ENCODE results near the gene PLA2G2A. TPM values are rescaled to one million over a fixed set of nuclear protein-coding genes. Genes with fewer than 3 reads are reported as not detected.
"Not testable (repeated sequence)": the region's sequence is repeated elsewhere in the genome, so short reads cannot be mapped to it uniquely, and the experiment has no call there.

PLA2G2A gene, protein sequence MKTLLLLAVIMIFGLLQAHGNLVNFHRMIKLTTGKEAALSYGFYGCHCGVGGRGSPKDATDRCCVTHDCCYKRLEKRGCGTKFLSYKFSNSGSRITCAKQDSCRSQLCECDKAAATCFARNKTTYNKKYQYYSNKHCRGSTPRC
- total RNA-seq = 1,000 to 10,000 TPM in 1 of 2 donors, 100 to 1,000 TPM in 1; 310 to 2,023 TPM
- long read RNA-seq, donor 1, transcript PLA2G2A-202 (5 exons, 974 nt) = major isoform, 131 of 185 reads
- long read RNA-seq, donor 1, partial matches to known transcripts = 43 of 185 reads
- long read RNA-seq, donor 1, other reads (novel, unspliced or antisense) = 8 of 185 reads
- long read RNA-seq, donor 2, transcript PLA2G2A-202 (5 exons, 974 nt) = major isoform, 18 of 32 reads
- long read RNA-seq, donor 2, partial matches to known transcripts = 11 of 32 reads
- long read RNA-seq, donor 2, other reads (novel, unspliced or antisense) = 2 of 32 reads

DNA sequence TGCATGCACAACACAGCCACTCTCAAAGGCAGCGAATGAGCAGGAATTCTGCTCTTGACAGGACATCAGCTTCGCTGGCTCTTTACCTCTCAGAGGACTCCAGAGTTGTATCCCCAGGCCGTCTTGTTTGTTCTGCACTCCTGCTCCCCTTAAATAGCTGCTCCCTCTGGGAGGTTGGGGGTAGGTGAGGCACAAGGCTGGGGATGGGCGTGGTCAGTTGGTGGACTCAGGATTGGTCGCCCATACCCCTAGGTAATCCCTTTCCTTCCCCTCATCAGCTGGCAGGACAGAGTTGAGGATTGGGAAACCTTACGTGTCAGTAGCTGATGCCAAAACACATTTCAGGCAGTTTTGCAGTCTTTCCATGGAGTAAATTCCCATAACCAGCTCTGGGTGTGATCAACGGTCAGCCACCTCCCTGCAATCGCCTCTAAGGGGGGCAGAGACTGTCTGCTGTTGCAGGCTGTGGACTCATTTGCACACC is at the start of gene PLA2G2A:
Gene PLA2G2A, minus strand, starts transcription at position 125 of the 484 bp plus-strand sequence. CDS start 845 bp downstream, outside the sequence.
- intact Hi-C loops (cut with DNase I) = loop anchor here in 1 of 2 donors (5.0 kb wide), 1 partner anchor 173 kb away; no protein-coding TSS in a partner anchor
- peak; percentile 88 for DNase-seq (ENCODE audit: low spot score)

DNA sequence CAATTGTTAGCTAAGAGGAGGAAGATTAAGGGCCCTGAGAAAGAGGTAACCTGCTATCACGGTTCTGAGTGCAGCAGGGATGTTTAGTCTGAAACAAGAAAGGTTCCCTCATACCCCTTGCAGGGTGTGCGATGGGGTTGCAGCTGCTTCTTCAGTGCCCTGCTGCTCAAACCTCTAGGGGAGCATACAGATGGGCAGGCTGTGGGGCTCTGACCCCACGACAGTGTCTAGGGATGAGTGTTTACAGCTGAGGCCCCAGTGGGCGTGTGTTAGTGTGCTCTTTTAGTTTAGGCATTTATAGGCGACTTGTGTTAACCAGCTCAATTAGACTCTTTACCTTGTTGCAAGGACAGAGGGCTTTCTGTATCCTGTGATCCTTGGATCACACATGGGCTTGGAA is 49.3 kb upstream of the PLA2G2A start:
- no peak for DNase-seq (ENCODE audit: low spot score)
- intact Hi-C loops (cut with DNase I) = no loop called here

DNA sequence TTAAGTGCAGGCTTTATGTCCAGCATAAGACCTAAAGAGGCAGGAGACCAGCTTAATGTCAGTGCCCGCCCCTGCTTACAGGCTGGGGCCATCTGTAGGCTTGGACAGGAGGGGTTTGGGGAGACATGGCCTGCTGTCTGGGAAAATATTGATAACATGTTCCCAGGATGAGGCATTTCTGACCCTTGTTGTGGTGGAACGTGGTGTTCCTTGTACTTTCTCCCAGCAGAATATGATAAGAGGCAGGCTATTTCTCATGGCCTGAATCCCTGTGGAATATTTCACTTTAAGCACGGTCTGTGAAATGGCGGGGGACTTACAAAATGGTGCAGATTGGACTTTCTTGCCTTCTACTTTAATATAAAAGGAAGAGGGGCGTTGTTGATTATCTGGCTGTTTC is 48.7 kb upstream of the PLA2G2A start:
- intact Hi-C loops (cut with DNase I) = no loop called here
- DNase-seq (ENCODE audit: low spot score) = no peak

DNA sequence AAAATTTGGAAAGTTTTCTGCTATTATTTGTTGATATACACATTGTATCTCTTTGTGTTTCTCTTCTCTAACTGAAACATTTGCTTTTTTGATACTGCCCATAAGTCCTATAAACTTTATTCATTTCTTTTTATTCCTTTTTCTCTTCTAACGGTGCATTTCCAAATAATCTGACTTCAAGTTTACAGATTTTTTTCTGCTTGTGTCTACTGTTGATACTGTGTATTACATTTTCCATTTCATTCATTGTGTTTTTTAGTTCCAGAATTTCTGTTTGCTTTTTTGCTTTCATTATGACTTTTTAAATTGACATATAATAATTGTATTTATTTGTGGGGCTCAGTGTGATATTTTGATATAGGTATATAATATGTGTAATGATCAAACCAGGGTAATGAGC is 38.3 kb upstream of the PLA2G2A start:
- intact Hi-C loops (cut with DNase I) = no loop called here
- DNase-seq (ENCODE audit: low spot score) = no peak

DNA sequence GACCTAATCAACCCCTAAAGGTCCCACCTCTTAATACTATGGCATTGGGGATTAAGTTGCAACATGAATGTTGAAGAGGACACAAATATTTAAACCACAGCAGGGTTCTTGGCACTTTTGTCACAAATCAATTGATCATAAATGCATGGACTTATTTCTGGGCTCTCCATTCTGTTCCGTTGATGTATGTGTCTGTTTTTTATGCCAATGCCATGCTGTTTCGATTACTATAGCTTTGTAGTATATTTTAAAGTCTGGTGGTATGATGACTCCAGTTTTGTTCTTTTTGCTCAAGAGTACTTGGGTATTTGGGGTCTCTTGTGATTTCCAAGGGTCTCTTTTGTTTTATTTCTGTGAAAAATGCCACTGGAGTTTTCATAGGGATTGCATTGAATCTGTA is 34.7 kb upstream of the PLA2G2A start:
- intact Hi-C loops (cut with DNase I) = no loop called here

DNA sequence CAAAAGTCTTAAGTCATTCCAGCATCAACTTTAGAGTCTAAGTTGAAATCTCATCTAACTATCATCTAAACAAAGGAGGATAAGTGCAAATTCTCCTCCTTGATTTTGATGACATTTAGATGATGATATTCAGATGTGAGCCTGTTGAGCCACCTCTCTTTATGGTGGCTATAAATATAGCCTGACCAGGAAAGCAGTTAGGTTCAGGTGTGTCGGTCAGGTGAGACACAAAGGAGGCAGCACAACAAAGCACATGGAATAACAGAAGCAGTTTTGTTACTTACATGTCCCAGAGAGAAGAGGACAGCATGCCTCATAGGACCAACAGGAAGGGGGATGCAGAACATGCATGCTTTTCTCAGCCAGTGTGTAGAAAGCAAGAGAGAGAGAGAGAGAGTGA is 30.6 kb upstream of the PLA2G2A start:
- intact Hi-C loops (cut with DNase I) = no loop called here
- no peak for DNase-seq (ENCODE audit: low spot score)

More for the DNA sequence above, 34.7 kb upstream of the PLA2G2A start:
- DNase-seq (ENCODE audit: low spot score) = no peak

DNA sequence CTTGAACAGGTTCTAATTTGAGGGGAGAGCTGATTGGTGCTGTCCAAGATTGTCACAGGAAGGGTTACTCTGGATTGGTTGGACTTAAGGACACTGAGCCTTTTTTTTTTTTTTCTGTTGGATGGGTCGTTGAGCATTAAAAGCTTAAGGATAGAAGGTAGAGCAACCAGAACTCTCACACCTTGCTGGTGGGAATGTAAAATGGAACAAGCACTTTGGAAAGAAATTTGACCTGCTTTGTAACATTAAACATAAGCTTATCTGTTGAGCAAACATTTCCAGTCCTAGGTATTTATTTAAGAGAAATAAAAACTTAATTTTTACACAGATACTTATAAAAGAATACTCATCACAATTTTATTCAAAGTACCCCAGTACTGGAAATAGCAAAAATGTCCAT is 29.8 kb upstream of the PLA2G2A start:
- no peak for DNase-seq (ENCODE audit: low spot score)
- intact Hi-C loops (cut with DNase I) = no loop called here

DNA sequence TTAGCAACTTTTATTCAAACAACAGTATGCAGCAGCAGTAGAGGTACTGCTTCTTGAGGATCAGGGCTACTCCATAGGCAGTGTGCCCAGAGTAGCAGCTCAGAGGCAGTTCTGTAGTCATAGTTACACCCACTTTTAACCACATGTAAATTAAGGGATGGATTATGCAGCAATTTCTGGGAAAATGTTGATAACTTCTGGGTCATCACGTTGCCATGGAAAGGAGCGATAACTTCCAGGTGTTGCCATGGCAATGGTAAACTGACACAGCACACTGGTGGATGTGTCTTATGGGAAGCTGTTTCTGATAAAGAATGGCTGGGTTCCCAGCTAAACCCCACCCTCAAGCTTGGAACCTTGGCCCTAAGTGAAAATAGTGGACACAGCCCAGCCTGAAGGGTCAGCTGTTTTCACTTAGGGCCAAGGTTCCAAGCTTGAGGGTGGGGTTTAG is 29.0 kb upstream of the PLA2G2A start:
- peak; percentile 82 for DNase-seq (ENCODE audit: low spot score)
- intact Hi-C loops (cut with DNase I) = no loop called here

DNA sequence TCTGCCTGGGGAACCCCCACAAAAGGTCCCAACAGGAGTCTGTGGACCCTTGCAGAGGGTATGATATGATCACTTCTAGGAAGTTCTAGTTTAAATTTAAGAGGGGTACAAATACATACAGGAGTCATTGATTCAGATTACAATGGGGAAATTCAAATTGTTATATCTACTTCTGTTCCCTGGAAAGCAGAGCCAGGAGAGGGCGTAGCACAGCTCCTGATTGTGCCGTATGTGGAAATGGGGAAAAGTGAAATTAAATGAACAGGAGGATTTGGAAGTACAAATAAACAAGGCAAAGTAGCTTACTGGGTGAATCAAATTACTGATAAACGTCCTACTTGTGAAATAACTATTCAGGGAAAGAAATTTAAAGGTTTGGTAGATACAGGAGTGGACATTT is 19.4 kb upstream of the PLA2G2A start:
- intact Hi-C loops (cut with DNase I); DNase-seq (ENCODE audit: low spot score): not testable (repeated sequence)

DNA sequence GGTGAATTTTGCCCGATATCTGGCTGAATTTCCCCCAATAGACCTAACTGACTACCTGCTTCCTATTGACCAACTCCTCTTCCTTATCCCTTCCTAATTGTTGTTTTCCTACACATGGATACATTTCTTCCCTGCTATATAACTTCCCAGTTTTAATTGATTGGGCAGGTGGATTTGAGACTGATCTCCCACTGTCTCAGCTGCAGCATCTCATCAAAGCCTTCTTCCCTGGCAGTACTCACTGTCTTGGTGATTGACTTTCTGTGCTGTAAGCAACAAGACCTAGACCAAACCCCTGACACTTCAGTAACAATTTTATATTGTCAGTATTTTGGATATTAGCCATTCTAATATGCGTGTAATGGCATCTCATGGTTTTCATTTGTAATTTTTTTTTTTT is 11.3 kb upstream of the PLA2G2A start:
- intact Hi-C loops (cut with DNase I) = no loop called here

DNA sequence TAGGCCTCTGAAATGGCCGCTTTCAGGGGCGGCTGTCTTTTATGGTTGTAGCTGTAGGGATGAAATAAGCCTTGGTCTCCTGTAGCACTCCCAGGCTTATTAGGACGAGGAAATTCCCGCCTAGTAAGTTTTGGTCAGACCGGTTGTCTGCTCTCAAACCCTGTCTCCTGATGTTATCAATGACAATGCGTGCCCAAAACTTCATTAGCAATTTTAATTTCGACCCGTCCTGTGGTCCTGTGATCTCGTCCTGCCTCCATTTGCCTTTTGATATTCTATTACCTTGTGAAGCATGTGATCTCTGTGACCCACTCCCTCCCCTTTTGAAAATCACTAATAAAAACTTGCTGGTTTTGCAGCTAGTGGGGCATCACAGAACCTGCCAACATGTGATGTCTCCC is 10.8 kb upstream of the PLA2G2A start:
- intact Hi-C loops (cut with DNase I); DNase-seq (ENCODE audit: low spot score): not testable (repeated sequence)

More for the DNA sequence above, 11.3 kb upstream of the PLA2G2A start:
- DNase-seq (ENCODE audit: low spot score) = no peak

DNA sequence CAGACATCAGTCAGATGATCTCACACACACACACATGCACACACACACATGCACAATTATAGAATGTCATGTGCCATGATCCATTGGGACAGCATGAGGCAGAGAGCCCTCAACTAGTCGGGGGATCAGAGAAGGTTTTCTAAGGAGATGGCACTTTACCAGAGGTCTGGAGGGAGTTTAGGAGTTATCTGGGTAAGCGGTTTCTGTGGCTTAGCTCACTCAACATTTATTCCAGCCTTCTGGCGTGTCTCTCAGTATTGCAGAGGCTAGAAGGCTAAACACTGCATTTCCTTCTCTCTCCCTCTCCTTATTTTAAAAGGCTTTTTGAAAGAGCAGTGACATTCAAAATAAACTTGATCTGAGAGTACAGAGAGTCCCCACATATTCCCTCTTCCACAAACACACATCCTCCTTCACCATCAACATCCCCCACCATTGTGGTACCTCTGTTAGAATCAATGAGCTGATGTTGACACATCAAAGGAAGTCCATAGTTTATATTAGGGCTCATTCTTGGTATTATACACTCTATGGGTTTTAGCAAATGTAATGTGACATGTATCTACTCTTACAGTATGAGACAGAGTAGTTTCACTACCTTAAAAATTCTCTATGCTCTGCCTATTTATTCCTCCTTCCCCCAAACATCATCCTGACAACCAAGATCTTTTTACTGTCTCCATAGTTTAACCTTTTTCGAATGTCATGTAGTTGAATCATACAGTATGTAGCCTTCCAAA is 9.0 kb upstream of the PLA2G2A start:
- no peak for DNase-seq (ENCODE audit: low spot score)
- intact Hi-C loops (cut with DNase I) = no loop called here

DNA sequence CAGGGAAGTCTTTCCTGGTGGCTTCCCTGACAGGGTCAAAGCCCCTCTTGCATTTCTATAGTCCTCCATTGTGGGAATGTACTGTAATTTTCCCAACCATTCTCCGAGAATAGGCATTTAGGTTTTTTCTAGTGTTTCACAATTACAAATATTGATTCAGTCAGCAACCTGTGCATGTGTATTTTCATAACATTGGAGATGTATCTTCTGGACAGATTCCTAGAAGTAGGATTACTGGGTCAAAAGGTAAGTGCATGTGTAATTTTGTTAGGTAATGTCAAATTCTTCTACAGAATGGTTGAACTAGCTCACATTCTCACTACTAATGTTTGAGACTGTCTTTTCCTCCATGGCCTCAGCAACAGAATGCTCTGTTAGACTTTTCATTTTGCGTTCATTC is 8.3 kb upstream of the PLA2G2A start:
- no peak for DNase-seq (ENCODE audit: low spot score)
- intact Hi-C loops (cut with DNase I) = no loop called here

DNA sequence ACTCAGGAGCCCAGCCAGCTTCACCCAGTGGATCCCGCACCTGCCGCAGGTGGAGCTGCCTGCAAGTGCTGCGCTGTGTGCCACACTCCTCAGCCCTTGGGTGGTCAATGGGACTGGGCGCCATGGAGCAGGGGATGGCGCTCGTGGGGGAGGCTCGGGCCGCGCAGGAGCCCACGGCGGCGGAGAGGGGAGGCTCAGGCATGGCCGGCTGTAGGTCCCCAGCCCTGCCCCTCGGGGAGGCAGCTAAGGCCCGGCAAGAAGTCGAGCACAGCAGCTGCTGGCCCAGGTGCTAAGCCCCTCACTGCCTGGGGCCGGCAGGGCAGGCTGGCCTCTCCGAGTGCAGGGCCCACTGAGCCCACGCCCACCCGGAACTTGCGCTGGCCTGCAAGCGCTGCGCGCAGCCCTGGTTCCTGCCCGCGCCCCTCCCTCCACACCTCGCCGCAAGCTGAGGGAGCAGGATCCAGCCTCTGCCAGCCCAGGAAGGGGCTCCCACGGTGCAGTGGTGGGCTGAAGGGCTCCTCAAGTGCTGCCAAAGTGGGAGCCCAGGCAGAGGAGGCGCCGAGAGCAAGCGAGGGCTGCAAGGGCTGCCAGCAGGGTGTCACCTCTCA is 5.1 kb upstream of the PLA2G2A start:
- intact Hi-C loops (cut with DNase I); DNase-seq (ENCODE audit: low spot score): not testable (repeated sequence)

DNA sequence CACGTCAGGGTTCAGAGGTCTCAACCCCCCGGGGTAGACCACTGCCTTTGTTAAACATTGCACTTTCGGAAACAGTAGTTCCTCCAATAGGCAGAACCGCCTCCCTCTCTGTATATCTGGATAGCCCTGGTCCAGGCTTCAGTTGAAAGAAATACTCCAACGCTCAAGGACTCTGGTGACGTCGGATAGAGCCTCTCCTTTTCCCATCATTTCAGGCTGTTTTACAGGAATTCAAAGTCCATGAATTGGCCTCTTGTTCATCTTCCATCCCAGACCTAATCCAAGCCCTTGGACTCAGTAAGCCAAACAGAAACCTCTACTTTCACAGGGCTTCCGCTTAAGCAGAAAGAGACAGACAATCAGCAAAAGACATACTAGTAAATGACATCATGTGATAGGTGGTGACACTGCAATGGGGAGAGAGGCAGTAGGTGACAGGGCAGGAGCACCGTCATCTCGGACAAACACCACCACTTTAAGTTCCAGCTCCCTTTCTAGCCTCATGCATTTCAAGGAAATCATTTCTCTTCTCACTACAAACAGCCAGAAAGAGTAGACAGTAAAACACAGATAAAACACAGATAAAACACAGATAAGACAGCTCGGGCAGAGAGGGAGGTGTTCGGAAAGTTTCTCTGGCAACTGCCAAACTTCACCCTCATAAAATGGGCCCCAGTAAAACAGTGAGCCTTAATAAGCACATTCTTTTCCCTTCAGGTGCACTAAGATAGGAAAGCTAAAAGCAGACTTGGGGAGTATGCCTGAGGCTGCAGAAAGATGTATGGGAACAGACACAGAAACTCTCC is 2.3 kb upstream of the PLA2G2A start:
- DNase-seq (ENCODE audit: low spot score) = no peak

DNA sequence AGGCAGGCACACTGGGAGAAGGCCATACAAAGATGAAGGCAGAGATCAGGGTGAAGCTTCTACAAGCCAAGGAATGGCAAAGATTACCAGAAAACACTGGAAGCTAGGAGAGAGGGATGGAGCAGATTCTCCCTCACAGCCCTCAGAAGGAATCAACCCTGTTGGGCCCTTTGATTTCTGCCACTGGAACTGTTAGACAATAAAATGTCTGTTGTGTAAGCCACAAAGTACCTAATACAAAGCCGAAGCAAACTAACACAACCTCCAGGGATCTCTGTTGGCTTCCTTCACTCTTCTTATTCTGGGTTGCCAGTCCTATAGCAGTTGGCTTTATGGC is 1.7 kb upstream of the PLA2G2A start:
- DNase-seq (ENCODE audit: low spot score) = no peak
- intact Hi-C loops (cut with DNase I) = no loop called here

More for the DNA sequence above, 2.3 kb upstream of the PLA2G2A start:
- intact Hi-C loops (cut with DNase I) = no loop called here

DNA sequence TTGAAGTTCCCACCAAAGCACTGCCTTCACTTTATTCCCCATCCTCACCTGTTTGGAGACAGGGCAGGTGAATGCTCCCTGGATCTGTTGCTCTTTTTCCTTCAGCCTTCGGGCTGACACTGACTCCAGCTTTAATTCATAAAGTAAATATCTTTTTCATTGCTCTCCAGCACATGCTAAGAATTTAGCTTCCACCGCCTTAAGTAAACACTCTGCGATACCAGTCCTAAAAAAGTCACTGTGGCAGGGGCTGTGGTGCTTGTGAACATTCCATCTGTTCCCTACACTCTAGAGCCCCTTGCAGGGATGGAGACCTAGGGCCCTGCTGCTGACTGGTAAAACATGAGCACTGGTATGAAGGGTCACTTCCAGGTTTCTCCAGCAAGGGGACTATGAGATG is 896 bp upstream of the PLA2G2A start:
- DNase-seq (ENCODE audit: low spot score) = no peak
- intact Hi-C loops (cut with DNase I) = no loop called here

DNA sequence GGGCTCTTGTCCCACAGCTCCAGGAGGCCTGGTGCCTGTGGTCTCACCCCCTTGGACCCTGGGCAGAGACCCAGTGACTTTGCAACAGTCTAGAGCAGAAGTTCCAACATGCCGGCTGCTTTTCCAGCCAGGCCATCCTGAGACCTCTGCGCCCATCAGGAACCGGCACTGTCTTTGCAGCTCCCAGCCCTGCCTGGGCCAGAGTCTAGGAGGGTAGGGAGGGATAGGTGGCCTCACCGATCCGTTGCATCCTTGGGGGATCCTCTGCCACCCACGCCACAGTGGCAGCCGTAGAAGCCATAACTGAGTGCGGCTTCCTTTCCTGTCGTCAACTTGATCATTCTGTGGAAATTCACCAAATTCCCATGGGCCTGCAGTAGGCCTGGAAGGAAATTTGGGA is 1.3 kb downstream of the PLA2G2A start:
- no peak for DNase-seq (ENCODE audit: low spot score)
- intact Hi-C loops (cut with DNase I) = loop anchor here in 1 of 2 donors (5.0 kb wide), 1 partner anchor 174 kb away; no protein-coding TSS in a partner anchor
